ENCODE results near the gene BMP6.

Gene BMP6

DNA sequence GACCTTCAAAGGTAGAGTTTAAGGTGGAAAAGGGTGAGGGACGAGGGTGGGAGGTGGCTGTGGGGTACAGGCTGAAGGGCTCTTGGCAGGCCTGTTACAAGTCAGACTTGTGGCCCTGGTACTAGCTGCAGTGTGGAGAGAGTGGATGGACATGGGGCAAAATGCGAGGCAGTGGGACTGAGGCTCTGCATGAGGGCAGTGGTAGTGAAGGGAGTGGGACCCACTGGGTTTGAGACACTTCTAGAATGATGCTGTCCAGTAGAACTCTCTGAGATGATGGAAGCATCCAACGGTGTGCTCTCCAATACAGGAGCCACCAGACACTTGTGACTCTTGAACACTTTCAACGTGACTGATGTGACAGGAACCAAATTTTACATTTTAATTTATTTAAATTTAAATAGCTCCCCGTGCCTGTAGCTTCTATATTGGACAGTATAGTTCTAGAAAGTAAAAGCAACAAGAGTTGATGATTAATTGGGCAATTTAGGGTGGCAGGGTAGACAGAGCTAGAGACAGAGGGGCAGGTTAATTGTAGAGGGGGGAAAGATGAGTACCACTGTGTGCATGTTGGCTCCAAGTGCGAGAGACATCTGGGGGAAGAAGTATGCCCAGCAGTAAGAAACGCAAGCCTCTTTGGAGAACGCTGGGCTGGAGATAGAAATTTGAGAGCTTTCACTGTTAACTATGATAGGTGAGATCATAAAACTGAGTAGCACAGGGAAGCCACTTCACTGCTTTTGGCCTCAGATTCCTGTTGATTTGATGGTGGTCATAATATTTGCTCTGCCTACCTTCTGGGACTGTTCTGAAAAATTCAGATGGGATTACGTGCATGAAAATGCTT lies 107.2 kb downstream of the BMP6 start:
- no peak for DNase-seq (ENCODE audit: low spot score)

DNA sequence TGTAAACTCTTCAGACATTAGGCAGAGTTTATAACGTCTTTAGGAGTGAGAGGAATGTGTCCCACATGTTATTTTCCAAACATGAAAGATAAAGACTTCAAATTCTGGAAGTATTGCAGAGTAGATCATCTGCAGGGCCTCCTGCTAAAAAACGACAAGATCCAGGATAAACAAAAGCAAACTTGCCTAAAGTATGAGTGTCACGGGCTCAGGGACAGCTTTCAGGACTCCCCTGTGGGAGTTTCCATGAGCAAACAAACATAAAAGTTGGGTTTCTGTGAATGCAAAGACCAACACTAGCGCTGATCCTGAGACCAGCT lies 107.8 kb downstream of the BMP6 start:
- DNase-seq (ENCODE audit: low spot score), result no peak

- no peak for DNase-seq (ENCODE audit: low spot score)
Observed at GRCh38 chr6:7836371-7837026, 110.6 kb downstream of the BMP6 start.

DNA sequence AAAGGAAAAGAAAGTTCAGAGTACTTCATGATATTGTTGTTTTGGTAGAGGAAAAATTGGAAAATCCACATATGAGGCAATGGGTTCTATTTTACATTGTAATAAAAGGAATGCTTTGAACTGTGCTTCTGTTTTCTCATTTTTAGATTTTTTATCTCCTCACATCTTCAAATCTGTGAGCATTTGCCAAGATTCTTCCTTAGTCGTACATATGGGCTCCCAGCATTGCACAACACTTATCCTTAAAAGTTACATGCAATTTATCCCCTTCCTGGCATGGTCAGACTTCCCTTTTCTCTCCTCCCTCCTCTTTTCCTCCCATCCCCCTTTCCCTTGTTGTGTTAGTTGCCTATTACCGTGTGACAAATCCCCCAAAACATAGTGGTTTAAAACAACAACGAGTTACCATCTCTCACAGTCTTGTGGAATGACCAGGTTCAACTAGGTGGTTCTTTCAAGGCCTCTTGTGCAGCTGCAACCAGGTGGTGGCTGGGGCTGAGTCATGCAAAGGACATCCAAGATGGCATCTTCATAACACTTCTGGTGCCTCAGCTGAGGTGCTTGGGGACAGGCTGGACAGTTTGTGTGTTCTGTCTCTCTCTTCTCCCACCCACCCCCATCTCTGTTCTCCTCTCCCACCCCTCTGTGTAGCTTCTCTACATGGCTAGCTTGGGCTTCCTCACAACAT lies 116.0 kb downstream of the BMP6 start:
- DNase-seq (ENCODE audit: low spot score), result no peak

- no peak for DNase-seq (ENCODE audit: low spot score)
Observed at GRCh38 chr6:7846966-7847818, 121.3 kb downstream of the BMP6 start.

DNA sequence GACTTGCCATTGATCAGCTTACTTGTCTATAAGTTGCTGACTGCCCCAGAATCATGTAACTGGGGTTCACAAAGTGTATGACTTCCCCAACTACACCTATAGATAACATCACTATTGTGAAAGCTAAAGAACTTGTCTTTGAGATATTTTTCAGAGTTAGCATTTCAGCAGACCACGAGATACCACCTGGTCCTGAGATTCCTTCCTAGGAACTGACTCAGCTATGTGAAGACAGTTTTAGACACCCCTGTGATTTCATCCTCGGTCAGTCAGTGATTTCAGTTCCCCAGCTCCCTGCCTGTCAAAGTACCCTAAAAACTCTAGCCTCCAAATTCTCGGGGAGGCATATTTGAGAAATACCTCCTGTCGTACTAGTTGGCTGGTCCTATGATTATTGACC lies 122.3 kb downstream of the BMP6 start:
- DNase-seq (ENCODE audit: low spot score), result no peak

- no peak for DNase-seq (ENCODE audit: low spot score)
Observed at GRCh38 chr6:7851780-7852179, 125.9 kb downstream of the BMP6 start.

- DNase-seq (ENCODE audit: low spot score), result no peak
Observed at GRCh38 chr6:7859591-7859990, 133.7 kb downstream of the BMP6 start.

DNA sequence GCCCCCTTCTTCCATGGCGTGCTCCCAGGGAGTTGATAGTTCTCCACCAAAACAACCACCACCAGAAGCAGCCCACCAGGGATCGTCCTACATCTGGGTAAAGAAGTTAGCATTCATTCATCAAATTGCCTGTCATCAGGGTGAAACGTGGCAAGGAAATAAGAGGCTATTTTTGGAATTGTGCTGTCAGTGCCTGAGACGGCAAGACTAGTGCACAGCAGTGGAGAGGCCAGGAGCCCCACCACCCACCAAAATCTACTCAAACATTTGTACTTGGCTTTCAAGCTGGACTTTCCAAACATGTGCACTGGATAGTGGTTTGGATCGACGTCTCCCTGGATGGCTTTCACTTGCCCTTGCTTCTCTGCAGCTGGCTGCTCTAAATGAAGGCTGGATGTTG lies 139.9 kb downstream of the BMP6 start:
- DNase-seq (ENCODE audit: low spot score), result no peak

DNA sequence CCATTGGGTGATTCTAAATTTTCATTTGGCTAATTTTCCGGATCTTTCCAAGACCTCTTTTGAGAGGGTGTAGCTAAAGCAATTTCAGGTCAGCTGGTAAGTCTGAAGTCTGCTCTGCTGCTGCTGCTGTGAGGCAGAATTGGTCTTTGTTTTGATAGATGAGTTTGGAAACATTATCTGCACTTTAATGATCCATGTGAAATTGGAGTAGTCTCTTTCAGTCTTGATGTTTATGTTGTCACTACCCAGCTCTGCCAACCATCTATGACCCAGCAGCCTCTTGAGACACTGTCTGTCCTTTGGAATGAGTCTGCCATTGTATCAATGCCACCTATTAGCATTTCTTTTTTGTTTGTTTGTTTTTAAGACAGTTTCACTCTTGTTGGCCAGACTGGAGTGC lies 140.6 kb downstream of the BMP6 start:
- DNase-seq (ENCODE audit: low spot score), result no peak

GRCh38 chr6:7868926-7869325 lies 143.0 kb downstream of the BMP6 start:
- no peak for DNase-seq (ENCODE audit: low spot score)

- no peak for DNase-seq (ENCODE audit: low spot score)
Observed at GRCh38 chr6:7878401-7878964, 152.6 kb downstream of the BMP6 start.

DNA sequence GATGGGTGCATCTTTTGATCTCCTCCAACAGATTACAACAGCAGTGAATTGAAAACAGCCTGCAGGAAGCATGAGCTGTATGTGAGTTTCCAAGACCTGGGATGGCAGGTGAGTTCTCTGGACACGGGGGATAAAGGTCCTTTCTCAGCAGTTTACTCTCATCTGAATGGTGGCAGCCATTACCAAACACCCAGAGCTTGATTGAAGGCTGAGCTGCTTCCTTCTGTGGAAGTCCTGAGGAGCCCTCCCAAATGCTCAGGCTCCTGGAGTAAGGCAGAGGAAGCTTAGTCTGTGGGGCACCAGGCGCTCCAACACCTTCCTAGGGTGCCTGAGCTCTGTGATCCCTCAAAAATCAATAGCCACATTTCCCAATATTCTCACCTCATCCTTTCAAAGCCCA lies 153.1 kb downstream of the BMP6 start:
- DNase-seq (ENCODE audit: low spot score), result no peak

- DNase-seq (ENCODE audit: low spot score), result no peak
Observed at GRCh38 chr6:7879579-7879978, 153.7 kb downstream of the BMP6 start.

- no peak for DNase-seq (ENCODE audit: low spot score)
Observed at GRCh38 chr6:7879980-7880717, 154.2 kb downstream of the BMP6 start.

DNA sequence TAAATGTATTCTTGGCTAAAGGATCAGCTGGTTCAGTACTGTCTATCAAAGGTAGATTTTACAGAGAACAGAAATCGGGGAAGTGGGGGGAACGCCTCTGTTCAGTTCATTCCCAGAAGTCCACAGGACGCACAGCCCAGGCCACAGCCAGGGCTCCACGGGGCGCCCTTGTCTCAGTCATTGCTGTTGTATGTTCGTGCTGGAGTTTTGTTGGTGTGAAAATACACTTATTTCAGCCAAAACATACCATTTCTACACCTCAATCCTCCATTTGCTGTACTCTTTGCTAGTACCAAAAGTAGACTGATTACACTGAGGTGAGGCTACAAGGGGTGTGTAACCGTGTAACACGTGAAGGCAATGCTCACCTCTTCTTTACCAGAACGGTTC lies 154.8 kb downstream of the BMP6 start:
- no peak for DNase-seq (ENCODE audit: low spot score)

DNA sequence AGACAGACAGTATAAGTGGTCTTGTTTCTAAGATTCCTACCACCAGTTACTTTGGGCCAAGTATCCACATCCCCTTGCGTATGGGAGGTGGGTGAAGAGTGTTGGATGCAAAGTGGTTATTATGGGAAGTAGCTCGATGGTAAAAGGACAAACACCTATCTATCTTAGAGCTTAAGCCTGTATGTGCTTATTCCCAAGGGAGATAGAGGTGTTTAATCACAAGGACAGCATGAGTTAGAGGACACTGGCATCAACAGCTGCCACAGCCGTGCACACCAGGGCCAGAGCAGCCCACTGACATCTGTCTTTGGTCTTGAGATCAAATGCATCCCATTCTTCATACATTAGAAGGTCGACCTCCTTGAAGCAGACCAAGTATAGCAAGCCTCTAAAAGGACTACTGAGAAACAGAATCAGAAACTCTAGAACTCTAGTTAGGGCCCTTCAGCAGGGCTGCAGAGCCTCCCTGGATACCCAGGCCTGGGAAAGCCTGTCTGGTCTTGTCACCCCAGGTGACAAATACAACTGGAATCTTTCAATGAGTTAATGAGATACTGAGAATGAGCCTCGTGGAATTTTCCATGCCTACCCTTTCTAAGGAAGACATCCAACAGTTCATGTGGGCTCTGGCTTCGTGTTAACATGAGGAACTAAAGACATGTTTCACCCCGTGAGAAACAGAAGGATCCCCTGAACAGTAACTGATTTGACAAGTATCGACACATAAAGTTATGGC lies 156.0 kb downstream of the BMP6 start:
- no peak for DNase-seq (ENCODE audit: low spot score)

DNA sequence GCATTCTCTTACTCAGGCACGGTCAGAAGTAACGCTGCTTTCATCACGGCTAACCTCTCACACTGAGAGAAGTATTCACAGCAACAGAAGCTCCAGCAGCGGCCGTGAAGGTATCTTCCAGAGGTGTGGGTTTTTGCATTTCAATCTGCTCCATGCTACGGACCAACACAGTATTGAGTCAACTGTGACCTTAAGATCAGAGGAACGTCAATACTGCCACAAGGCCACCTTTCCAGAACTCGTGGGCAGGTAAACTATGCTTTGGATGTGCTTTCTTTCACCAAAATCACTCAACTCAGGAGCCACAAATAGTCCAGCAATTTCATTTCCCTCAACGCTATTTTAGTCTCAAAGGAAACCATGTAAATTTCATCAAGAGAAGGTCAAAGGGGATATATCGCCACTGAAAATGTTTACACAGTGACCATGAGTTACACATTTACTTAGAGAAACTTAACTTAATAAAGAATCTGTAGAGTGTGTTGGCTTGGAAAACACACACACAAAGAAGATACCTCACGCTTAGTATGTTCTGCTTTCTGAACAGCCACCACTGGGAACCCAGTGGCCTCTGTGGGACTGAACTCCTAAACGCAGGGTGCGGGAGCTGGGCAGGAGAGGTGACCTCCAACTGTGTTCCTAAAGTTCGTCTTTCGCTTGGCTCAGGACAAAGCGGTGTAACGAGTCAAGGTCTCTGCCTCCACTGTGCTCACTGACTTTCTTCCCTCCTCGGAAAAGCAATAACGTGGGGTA lies 156.8 kb downstream of the BMP6 start:
- no peak for DNase-seq (ENCODE audit: low spot score)

DNA sequence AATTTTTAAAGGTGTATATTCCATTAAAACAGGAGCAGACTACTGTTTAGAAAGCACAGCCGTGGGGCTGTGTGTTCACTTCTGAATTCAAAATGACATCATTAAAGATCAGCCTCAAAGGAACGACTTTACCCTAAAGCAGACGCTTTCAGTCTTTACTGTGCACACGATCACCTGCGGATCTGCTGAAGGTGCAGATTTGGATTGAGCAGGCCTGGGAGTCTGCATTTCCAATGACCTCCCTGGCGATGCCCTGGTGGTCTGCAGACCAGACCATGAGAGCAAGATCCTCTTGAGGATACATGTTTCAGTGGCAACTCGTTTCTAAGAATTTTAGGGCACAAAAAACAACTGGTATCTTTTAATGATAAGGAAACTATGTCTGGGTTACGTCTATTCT lies 157.5 kb downstream of the BMP6 start:
- DNase-seq (ENCODE audit: low spot score), result no peak

DNA sequence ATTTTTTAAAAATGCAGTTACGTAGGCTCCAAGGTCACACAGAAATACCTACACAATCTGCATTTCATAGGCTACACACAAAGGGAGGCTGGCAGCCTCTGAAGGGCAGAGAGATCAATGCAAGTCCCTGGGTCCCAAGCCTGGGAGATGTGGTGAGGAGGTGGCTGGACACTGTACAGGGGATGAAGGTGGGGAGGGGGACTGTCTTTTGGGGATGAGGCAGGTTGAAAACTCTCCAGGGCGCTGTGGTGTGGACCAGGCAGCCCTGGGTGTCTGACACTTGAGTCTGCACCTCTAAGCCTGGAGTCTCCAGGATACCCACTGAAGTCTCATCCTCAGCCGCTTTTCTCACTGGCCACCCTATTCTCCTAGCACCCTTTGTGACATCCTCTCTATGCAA lies 160.2 kb downstream of the BMP6 start:
- DNase-seq (ENCODE audit: low spot score), result no peak

Data from iPS-NIHi11 (cell line).